Activated T-helper 1 cell treated with anti-CD3 and anti-CD28 coated beads, Interleukin-12 subunit alpha, Interleukin-12 subunit beta, Interleukin-2, Interleukin-4 antibody, amounts not matched to agents 30 ng/mL and 10 ng/mL and 1 ng/mL, durations not matched to agents 14 hours and 24 hours and 36 hours (primary cell): ENCODE data around the gene GPR55. TPM values are rescaled to one million over a fixed set of nuclear protein-coding genes. Genes with fewer than 3 reads are reported as not detected.
A peak's percentile ranks its signal among the peaks of the same experiment; 100 is the strongest.
"Not testable (repeated sequence)": the region's sequence is repeated elsewhere in the genome, so short reads cannot be mapped to it uniquely, and the experiment has no call there.

Experiments used
- DNase-seq: peaks from one replicate; pipeline ENCODE4 v3.0.0; 2021; ENCODE audit warnings: low spot score
- H3K27ac Mint-ChIP-seq: one replicate; pipeline ENCODE4 v1.8.0; 2021; ENCODE audit warnings: mild to moderate bottlenecking, mixed read lengths
- H3K27me3 Mint-ChIP-seq: one replicate; pipeline ENCODE4 v1.8.0; 2022; ENCODE audit warnings: mild to moderate bottlenecking, moderate library complexity, mixed read lengths; ENCODE audit not compliant: insufficient read depth
- H3K36me3 Mint-ChIP-seq: one replicate; pipeline ENCODE4 v1.8.0; 2021; ENCODE audit warnings: low read depth, mixed read lengths
- H3K4me1 Mint-ChIP-seq: one replicate; pipeline ENCODE4 v1.8.0; 2021; ENCODE audit warnings: low read depth, mixed read lengths
- H3K4me3 Mint-ChIP-seq: one replicate; pipeline ENCODE4 v1.8.0; 2021; ENCODE audit warnings: mild to moderate bottlenecking, moderate library complexity, mixed read lengths
- H3K9me3 Mint-ChIP-seq: one replicate; pipeline ENCODE4 v1.8.0; 2021; ENCODE audit warnings: mixed read lengths
- intact Hi-C: fragments of 100-400 bp; cut with micrococcal nuclease; formaldehyde crosslinking; loops from one replicate; pipeline ENCODE4 v1.15.1; 2024
- total RNA-seq: library from RNA; stranded (reverse); gene quantifications from 2 replicates; pipeline ENCODE4 v1.2.3, GENCODE V29; 2022

The GPR55 gene
- total RNA-seq, 1 donor from 2014 or later = 0.13 TPM

GRCh38 chr2:230937362-230937761 is 12.3 kb upstream of the GPR55 start:
- no peak for DNase-seq
- Mint-ChIP-seq H3K4me3 (no peak overlapping the region), H3K9me3 (peaks cover 26% of the 10 kb centered on the region), H3K36me3 (peaks cover 2% of the 10 kb centered on the region), H3K27ac (no peak overlapping the region), H3K4me1 (no peaks in the 10 kb centered on the region), H3K27me3 (peaks cover 20% of the 10 kb centered on the region)
- intact Hi-C loops = no loop called here

- H3K27ac Mint-ChIP-seq, intact Hi-C loops, DNase-seq, H3K4me1 Mint-ChIP-seq, H3K36me3 Mint-ChIP-seq, H3K4me3 Mint-ChIP-seq: not testable (repeated sequence)
- Mint-ChIP-seq H3K9me3 (peaks cover 26% of the 10 kb centered on the region), H3K27me3 (peaks cover 13% of the 10 kb centered on the region)
These were observed 11.2 kb upstream of the GPR55 start for GRCh38 chr2:230936243-230936642.

- Mint-ChIP-seq H3K27me3 (peaks cover 20% of the 10 kb centered on the region), H3K4me1 (no peaks in the 10 kb centered on the region), H3K4me3 (no peak overlapping the region), H3K9me3 (peaks cover 26% of the 10 kb centered on the region), H3K36me3 (peaks cover 2% of the 10 kb centered on the region), H3K27ac (no peak overlapping the region)
- DNase-seq = no peak
- intact Hi-C loops = no loop called here
These were observed 10.0 kb upstream of the GPR55 start for GRCh38 chr2:230935130-230935430.

GRCh38 chr2:230934231-230935129 is 9.4 kb upstream of the GPR55 start:
- Mint-ChIP-seq H3K4me3 (no peak overlapping the region), H3K36me3 (peaks cover 2% of the 10 kb centered on the region), H3K9me3 (peaks cover 26% of the 10 kb centered on the region), H3K27me3 (peaks cover 22% of the 10 kb centered on the region), H3K4me1 (no peaks in the 10 kb centered on the region), H3K27ac (no peak overlapping the region)
- no peak for DNase-seq
- intact Hi-C loops = no loop called here

GRCh38 chr2:230933521-230934180 is 8.6 kb upstream of the GPR55 start:
- Mint-ChIP-seq H3K27me3 (peaks cover 26% of the 10 kb centered on the region), H3K4me3 (no peak overlapping the region), H3K27ac (no peak overlapping the region), H3K4me1 (no peaks in the 10 kb centered on the region), H3K9me3 (peaks cover 26% of the 10 kb centered on the region), H3K36me3 (peaks cover 2% of the 10 kb centered on the region)
- no peak for DNase-seq
- intact Hi-C loops = no loop called here

GRCh38 chr2:230932556-230933511 is 7.8 kb upstream of the GPR55 start:
- H3K9me3 Mint-ChIP-seq = peaks cover 26% of the 10 kb centered on the region
- peaks cover 29% of the 10 kb centered on the region for H3K27me3 Mint-ChIP-seq
- H3K4me3 Mint-ChIP-seq = no peak overlapping the region
- intact Hi-C loops = no loop called here
- DNase-seq = no peak
- H3K36me3 Mint-ChIP-seq = peaks cover 2% of the 10 kb centered on the region
- H3K4me1 Mint-ChIP-seq = no peaks in the 10 kb centered on the region
- H3K27ac Mint-ChIP-seq = no peak overlapping the region

GRCh38 chr2:230931556-230932231 is 6.7 kb upstream of the GPR55 start:
- H3K9me3 Mint-ChIP-seq = peaks cover 15% of the 10 kb centered on the region
- intact Hi-C loops = no loop called here
- no peak overlapping the region for H3K27ac Mint-ChIP-seq
- H3K4me1 Mint-ChIP-seq = peaks cover 7% of the 10 kb centered on the region
- H3K36me3 Mint-ChIP-seq = peaks cover 2% of the 10 kb centered on the region
- H3K4me3 Mint-ChIP-seq = no peak overlapping the region
- no peak for DNase-seq
- peaks cover 37% of the 10 kb centered on the region for H3K27me3 Mint-ChIP-seq

- peaks cover 2% of the 10 kb centered on the region for H3K36me3 Mint-ChIP-seq
- peaks cover 9% of the 10 kb centered on the region for H3K9me3 Mint-ChIP-seq
- intact Hi-C loops = no loop called here
- H3K4me1 Mint-ChIP-seq = peaks cover 8% of the 10 kb centered on the region
- H3K27ac Mint-ChIP-seq = peak overlapping the region; percentile 3
- H3K4me3 Mint-ChIP-seq = no peak overlapping the region
- no peak for DNase-seq
- H3K27me3 Mint-ChIP-seq = peaks cover 37% of the 10 kb centered on the region
These were observed 6.0 kb upstream of the GPR55 start for GRCh38 chr2:230930928-230931555.

- H3K27me3 Mint-ChIP-seq = peaks cover 33% of the 10 kb centered on the region
- no peak for DNase-seq
- H3K4me1 Mint-ChIP-seq = peaks cover 16% of the 10 kb centered on the region
- H3K36me3 Mint-ChIP-seq = no peaks in the 10 kb centered on the region
- no peak overlapping the region for H3K27ac Mint-ChIP-seq
- H3K4me3 Mint-ChIP-seq = no peak overlapping the region
- peaks cover under 1% of the 10 kb centered on the region for H3K9me3 Mint-ChIP-seq
- intact Hi-C loops = no loop called here
These were observed 5.2 kb upstream of the GPR55 start for GRCh38 chr2:230930149-230930780.

GRCh38 chr2:230929381-230930148 is 4.5 kb upstream of the GPR55 start:
- Mint-ChIP-seq H3K27me3 (peaks cover 33% of the 10 kb centered on the region), H3K9me3 (no peaks in the 10 kb centered on the region), H3K4me3 (no peak overlapping the region), H3K27ac (no peak overlapping the region), H3K36me3 (no peaks in the 10 kb centered on the region), H3K4me1 (peaks cover 23% of the 10 kb centered on the region)
- no peak for DNase-seq
- intact Hi-C loops = no loop called here

- Mint-ChIP-seq H3K4me3 (no peak overlapping the region), H3K4me1 (peaks cover 30% of the 10 kb centered on the region), H3K27ac (no peak overlapping the region), H3K27me3 (peaks cover 29% of the 10 kb centered on the region), H3K9me3 (no peaks in the 10 kb centered on the region), H3K36me3 (no peaks in the 10 kb centered on the region)
- no peak for DNase-seq
- intact Hi-C loops = no loop called here
These were observed 3.8 kb upstream of the GPR55 start for GRCh38 chr2:230928701-230929380.
